Measurements from ENCODE around the gene SIVA1. TPM values are rescaled to one million over a fixed set of nuclear protein-coding genes. Genes with fewer than 3 reads are reported as not detected.
"Not testable (repeated sequence)": the region's sequence is repeated elsewhere in the genome, so short reads cannot be mapped to it uniquely, and the experiment has no call there.

The SIVA1 gene
- total RNA-seq, 2 donors from 2014 or later: 65.2 to 121 TPM

GRCh38 chr14:104747876-104748275 lies 5.1 kb upstream of the SIVA1 start:
- H3K36me3 Mint-ChIP-seq (ENCODE audit: low read depth): peaks cover 2% of the 10 kb centered on the region
- no peak overlapping the region for H3K4me3 Mint-ChIP-seq
- H3K27ac Mint-ChIP-seq: no peak overlapping the region
- H3K4me1 Mint-ChIP-seq: peaks cover 4% of the 10 kb centered on the region
- ATAC-seq (replicated peaks): no peak
- H3K27me3 Mint-ChIP-seq: no peaks in the 10 kb centered on the region
- no peaks in the 10 kb centered on the region for H3K9me3 Mint-ChIP-seq

DNA sequence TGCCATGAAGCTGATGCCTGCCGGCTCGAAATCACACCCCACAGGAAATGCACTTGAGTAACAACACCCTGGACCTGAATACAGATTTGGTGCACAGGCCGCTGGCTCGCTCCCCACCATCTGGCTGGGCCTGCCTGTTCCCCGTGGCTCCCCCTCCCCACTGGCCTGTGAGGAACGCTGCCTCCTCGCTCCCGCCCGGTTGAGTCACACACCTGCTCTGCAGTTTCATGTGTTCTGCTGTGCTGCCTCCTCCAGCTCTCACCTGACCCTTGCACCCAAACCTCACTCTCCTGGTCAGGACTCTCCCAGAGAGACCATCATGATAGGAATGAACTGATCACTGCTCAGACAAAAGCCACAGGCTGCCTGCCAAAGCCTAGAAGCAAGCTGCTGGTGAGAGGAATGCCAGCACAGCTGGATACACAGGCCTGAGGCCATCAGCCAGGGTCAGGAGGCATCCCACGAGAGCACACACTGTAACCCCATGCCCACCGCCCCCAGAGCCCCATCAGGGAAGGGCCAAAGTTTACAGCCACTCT lies 3.8 kb upstream of the SIVA1 start:
- Mint-ChIP-seq H3K9me3 (no peaks in the 10 kb centered on the region), H3K36me3 (ENCODE audit: low read depth) (peaks cover 12% of the 10 kb centered on the region), H3K4me3 (no peak overlapping the region), H3K27ac (no peak overlapping the region), H3K4me1 (peaks cover 11% of the 10 kb centered on the region), H3K27me3 (no peaks in the 10 kb centered on the region)
- ATAC-seq (replicated peaks): no peak

GRCh38 chr14:104750056-104750752 lies 2.7 kb upstream of the SIVA1 start:
- peaks cover 19% of the 10 kb centered on the region for H3K4me1 Mint-ChIP-seq
- ATAC-seq (replicated peaks): no peak
- no peaks in the 10 kb centered on the region for H3K27me3 Mint-ChIP-seq
- no peak overlapping the region for H3K27ac Mint-ChIP-seq
- H3K4me3 Mint-ChIP-seq: no peak overlapping the region
- peaks cover 19% of the 10 kb centered on the region for H3K36me3 Mint-ChIP-seq (ENCODE audit: low read depth)
- H3K9me3 Mint-ChIP-seq: no peaks in the 10 kb centered on the region

- H3K27ac Mint-ChIP-seq; H3K27me3 Mint-ChIP-seq; H3K9me3 Mint-ChIP-seq; ATAC-seq (replicated peaks): not testable (repeated sequence)
- peaks cover 23% of the 10 kb centered on the region for H3K36me3 Mint-ChIP-seq (ENCODE audit: low read depth)
- H3K4me3 Mint-ChIP-seq: peak overlapping the region; percentile 12
- peaks cover 20% of the 10 kb centered on the region for H3K4me1 Mint-ChIP-seq
Measured at GRCh38 chr14:104750753-104751057, 2.2 kb upstream of the SIVA1 start.

DNA sequence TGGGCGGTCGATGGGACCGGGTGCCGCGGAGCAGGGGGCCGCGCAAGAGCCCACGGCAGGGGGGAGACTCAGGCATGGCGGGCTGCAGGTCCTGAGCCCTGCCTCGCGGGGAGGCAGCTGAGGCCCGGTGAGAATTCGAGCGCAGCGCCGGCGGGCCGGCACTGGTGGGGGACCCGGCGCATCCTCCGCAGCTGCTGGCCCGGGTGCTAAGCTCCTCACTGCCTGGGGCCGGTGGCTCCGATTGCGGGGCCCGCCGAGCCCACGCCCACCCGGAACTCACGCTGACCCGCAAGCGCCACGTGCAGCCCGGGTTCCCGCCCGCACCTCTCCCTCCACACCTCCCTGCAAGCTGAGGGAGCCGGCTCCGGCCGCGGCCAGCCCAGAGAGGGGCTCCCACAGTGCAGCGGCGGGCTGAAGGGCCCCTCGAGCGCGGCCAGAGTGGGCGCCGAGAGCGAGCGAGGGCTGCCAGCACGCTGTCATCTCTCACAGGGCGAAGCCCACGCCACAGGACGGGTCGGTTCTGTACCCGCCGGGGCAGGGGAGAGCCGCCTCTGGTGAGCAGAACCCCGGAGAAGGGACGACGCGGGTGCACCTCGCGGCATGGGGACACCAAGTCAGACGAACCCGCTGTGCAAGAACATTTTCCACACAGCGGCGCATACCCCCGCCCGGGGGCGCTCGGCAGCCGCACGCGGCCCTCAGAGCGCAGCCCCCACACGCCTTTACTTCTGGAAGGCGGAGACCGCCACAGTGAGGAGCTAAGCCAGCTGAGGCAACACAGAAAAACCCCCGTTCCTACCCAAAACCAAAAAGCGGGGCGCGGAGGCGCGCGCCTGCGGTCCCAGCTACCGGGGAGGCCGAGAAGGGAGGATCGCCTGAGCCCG lies 1.2 kb upstream of the SIVA1 start:
- H3K4me1 Mint-ChIP-seq: peaks cover 16% of the 10 kb centered on the region
- no peaks in the 10 kb centered on the region for H3K27me3 Mint-ChIP-seq
- H3K9me3 Mint-ChIP-seq: no peaks in the 10 kb centered on the region
- H3K27ac Mint-ChIP-seq: peak overlapping the region; percentile 89
- no peak for ATAC-seq (replicated peaks)
- H3K36me3 Mint-ChIP-seq (ENCODE audit: low read depth): peaks cover 23% of the 10 kb centered on the region
- H3K4me3 Mint-ChIP-seq: peak overlapping the region; percentile 93

- Mint-ChIP-seq H3K27ac (peak overlapping the region; percentile 89), H3K27me3 (no peaks in the 10 kb centered on the region), H3K4me1 (peaks cover 16% of the 10 kb centered on the region), H3K36me3 (ENCODE audit: low read depth) (peaks cover 28% of the 10 kb centered on the region), H3K4me3 (peak overlapping the region; percentile 93), H3K9me3 (no peaks in the 10 kb centered on the region)
- peak; percentile 1 for ATAC-seq (replicated peaks)
Measured at GRCh38 chr14:104752423-104752734, 568 bp upstream of the SIVA1 start.

GRCh38 chr14:104753528-104754212 lies 723 bp downstream of the SIVA1 start:
- Mint-ChIP-seq H3K27me3 (no peaks in the 10 kb centered on the region), H3K36me3 (ENCODE audit: low read depth) (peaks cover 41% of the 10 kb centered on the region), H3K4me1 (peaks cover 16% of the 10 kb centered on the region), H3K4me3 (peak overlapping the region; percentile 93), H3K27ac (peak overlapping the region; percentile 89), H3K9me3 (no peaks in the 10 kb centered on the region)
- ATAC-seq (replicated peaks): no peak

DNA sequence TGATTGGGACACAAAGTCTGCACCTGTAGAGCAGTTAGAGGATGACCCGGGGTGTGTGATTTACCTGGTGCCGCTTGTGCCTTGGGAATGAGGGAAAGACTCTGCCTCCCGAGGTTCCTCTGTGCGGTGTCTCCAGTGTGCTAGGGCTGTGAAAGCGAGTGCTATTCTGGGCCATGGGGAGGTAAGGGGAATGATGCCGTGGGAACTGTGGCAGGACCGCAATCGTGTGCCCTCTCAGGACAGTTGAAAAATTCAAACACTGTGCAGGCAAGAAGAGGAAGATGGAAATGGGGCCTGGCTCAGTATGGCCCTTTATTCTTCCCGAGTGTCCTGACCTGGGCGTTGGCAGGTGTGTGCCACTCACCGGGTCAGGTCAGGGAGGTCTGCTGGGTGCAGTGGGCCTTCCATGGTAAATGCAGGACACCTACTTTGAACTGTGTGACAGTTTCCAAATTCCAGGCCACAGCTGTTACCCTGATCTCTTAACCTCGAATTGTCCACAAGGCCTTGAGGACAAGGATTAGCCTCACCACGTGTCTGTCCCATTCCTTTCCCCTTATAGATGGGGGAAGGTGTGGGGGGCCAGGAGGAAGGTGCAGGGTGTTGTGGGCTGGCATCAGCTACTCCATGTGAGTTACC lies 1.4 kb downstream of the SIVA1 start:
- Mint-ChIP-seq H3K4me3 (peak overlapping the region; percentile 93), H3K27me3 (no peaks in the 10 kb centered on the region), H3K27ac (peak overlapping the region; percentile 89), H3K4me1 (peaks cover 16% of the 10 kb centered on the region), H3K9me3 (no peaks in the 10 kb centered on the region), H3K36me3 (ENCODE audit: low read depth) (peaks cover 48% of the 10 kb centered on the region)
- no peak for ATAC-seq (replicated peaks)

DNA sequence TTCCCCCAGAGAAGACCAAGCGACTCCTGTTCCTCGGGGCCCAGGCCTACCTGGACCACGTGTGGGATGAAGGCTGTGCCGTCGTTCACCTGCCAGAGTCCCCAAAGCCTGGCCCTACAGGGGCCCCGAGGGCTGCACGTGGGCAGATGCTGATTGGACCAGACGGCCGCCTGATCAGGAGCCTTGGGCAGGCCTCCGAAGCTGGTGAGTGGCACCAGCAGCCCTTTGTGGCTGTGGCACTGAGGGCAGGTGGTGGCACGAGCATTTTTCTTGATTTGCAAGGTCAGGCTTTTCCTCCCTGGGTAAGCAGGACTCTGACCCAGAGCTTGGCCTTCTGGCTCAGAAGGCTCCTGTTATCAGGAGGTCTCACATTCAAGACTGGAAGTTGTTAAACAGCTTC lies 2.7 kb downstream of the SIVA1 start:
- no peaks in the 10 kb centered on the region for H3K27me3 Mint-ChIP-seq
- no peak overlapping the region for H3K4me3 Mint-ChIP-seq
- peaks cover 16% of the 10 kb centered on the region for H3K4me1 Mint-ChIP-seq
- ATAC-seq (replicated peaks): no peak
- peaks cover 59% of the 10 kb centered on the region for H3K36me3 Mint-ChIP-seq (ENCODE audit: low read depth)
- H3K27ac Mint-ChIP-seq: no peak overlapping the region
- H3K9me3 Mint-ChIP-seq: no peaks in the 10 kb centered on the region

GRCh38 chr14:104756477-104757237 lies 3.7 kb downstream of the SIVA1 start:
- Mint-ChIP-seq H3K9me3 (no peaks in the 10 kb centered on the region), H3K4me3 (no peak overlapping the region), H3K36me3 (ENCODE audit: low read depth) (peaks cover 69% of the 10 kb centered on the region), H3K27me3 (no peaks in the 10 kb centered on the region), H3K4me1 (peaks cover 22% of the 10 kb centered on the region), H3K27ac (no peak overlapping the region)
- no peak for ATAC-seq (replicated peaks)

GRCh38 chr14:104757238-104757585 lies 4.3 kb downstream of the SIVA1 start:
- Mint-ChIP-seq H3K4me3 (no peak overlapping the region), H3K27ac (no peak overlapping the region), H3K27me3 (no peaks in the 10 kb centered on the region), H3K36me3 (ENCODE audit: low read depth) (peaks cover 75% of the 10 kb centered on the region), H3K4me1 (peaks cover 22% of the 10 kb centered on the region), H3K9me3 (no peaks in the 10 kb centered on the region)
- no peak for ATAC-seq (replicated peaks)

- H3K27ac Mint-ChIP-seq: no peak overlapping the region
- H3K27me3 Mint-ChIP-seq: no peaks in the 10 kb centered on the region
- H3K36me3 Mint-ChIP-seq (ENCODE audit: low read depth): peaks cover 76% of the 10 kb centered on the region
- ATAC-seq (replicated peaks): no peak
- peaks cover 22% of the 10 kb centered on the region for H3K4me1 Mint-ChIP-seq
- no peak overlapping the region for H3K4me3 Mint-ChIP-seq
- H3K9me3 Mint-ChIP-seq: no peaks in the 10 kb centered on the region
Measured at GRCh38 chr14:104757681-104758392, 4.9 kb downstream of the SIVA1 start.
